ENCODE results near the gene RALGPS1.

DNA sequence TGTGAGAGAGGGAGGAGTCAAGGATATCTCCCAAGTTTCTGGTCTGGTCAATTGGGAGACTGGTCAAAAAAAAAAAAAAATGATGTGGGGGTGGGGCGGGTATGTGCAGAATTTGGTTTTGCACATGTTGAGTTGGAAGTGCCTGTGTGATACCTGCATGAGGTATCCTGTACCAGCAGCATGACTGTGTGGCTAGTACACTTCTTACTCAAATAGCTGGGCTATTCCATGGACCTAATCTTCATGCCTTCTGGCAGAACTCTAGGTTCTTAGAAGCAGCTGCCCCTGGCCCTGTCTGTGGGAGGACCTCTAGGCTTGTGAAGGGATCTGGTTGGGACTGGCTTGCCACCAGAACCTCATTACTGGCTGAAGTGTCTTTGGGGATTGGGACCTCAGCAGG, 93.5 kb downstream of the RALGPS1 start:
- TF ChIP-seq, protein P1, sequence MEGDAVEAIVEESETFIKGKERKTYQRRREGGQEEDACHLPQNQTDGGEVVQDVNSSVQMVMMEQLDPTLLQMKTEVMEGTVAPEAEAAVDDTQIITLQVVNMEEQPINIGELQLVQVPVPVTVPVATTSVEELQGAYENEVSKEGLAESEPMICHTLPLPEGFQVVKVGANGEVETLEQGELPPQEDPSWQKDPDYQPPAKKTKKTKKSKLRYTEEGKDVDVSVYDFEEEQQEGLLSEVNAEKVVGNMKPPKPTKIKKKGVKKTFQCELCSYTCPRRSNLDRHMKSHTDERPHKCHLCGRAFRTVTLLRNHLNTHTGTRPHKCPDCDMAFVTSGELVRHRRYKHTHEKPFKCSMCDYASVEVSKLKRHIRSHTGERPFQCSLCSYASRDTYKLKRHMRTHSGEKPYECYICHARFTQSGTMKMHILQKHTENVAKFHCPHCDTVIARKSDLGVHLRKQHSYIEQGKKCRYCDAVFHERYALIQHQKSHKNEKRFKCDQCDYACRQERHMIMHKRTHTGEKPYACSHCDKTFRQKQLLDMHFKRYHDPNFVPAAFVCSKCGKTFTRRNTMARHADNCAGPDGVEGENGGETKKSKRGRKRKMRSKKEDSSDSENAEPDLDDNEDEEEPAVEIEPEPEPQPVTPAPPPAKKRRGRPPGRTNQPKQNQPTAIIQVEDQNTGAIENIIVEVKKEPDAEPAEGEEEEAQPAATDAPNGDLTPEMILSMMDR (IDR thresholded peaks at IDR 0.05) = no peak
- TF ChIP-seq EP300 (IDR thresholded peaks at IDR 0.05) = no peak
- no peak for TF ChIP-seq POLR2A (IDR thresholded peaks at IDR 0.05)

Data from tibial nerve (tissue), 4 donors.